Heart left ventricle (tissue), 13 donors: ENCODE results near the gene RPTOR.

Source experiments
- CTCF ChIP-seq, 12 donors: fragments of 200-600 bp; sonication (generic) in 4 of 12; IDR thresholded peaks; one replicate each; pipeline versions ENCODE4 v1.5.0 to v1.8.0; 2018 to 2022; ENCODE audit warnings: antibody characterized with exemption in 12 of 12, mild to moderate bottlenecking in 5 of 12
- POLR2A ChIP-seq, 2 donors: fragments of 450-650 bp; IDR thresholded peaks; one replicate each; pipeline ENCODE4 v1.6.1; 2017; ENCODE audit warnings: antibody characterized with exemption in 2 of 2, mild to moderate bottlenecking in 2 of 2, moderate library complexity in 2 of 2
- donor health status: ischemic (EF 13 %, LVEDD 7.1; RV severe dilation, severe dysfunction).
- donor health status: DM: no; HTN: yes; CAD: no.
- donor health status: DM: no; HTN: no; CAD: no.
- donor health status: ischemic (EF 25% LVEDD 6.9; RV normal size, moderate dysfunction).
- donor health status: ischemic (EF 25% LVEDD 5.7; RV mildly dilated, moderate dysfunction).
- donor health status: ischemic (EF 35%, LVEDD 5.7; RV mildly dilated, moderate dysfunction).
- donor health status: nonischemic (EF 11% LVEDD 7.7; RV severe dilation, severe dysfunction).
- donor health status: DM: yes; HTN: yes; CAD: no.
- donor health status: PGD.
- donor health status: ischemic (EF 29% LVEDD 5.4; RV normal size, mild dysfunction).
- donor health status: nonischemic (EF 23%, LVEDD 6.1; RV moderate dilation, normal function).

GRCh38 chr17:80906364-80907259 is 362.0 kb downstream of the RPTOR start:
- no peak for TF ChIP-seq POLR2A (IDR thresholded peaks at IDR 0.05)
- no peak for TF ChIP-seq CTCF (IDR thresholded peaks at IDR 0.05)
